Neural crest cell (in vitro differentiated cells): Measurements from ENCODE around the gene CBL. TPM values are rescaled to one million over a fixed set of nuclear protein-coding genes. Genes with fewer than 3 reads are reported as not detected.

Experiments
- DNase-seq: peaks from one replicate; pipeline ENCODE4 v3.0.0; 2021; ENCODE audit warnings: low read depth, mixed read lengths, low spot score
- H3K27ac Mint-ChIP-seq: one replicate; pipeline ENCODE4 v1.8.0; 2021; ENCODE audit warnings: mild to moderate bottlenecking, mixed read lengths; ENCODE audit not compliant: unreplicated experiment
- H3K27me3 Mint-ChIP-seq: 2 replicates; pipeline ENCODE4 v1.8.0; 2021; ENCODE audit warnings: low read depth, mild to moderate bottlenecking, mixed read lengths
- H3K36me3 Mint-ChIP-seq: 2 replicates; pipeline ENCODE4 v1.8.0; 2021; ENCODE audit warnings: low read depth, mild to moderate bottlenecking, mixed read lengths
- H3K4me1 Mint-ChIP-seq: 2 replicates; pipeline ENCODE4 v1.8.0; 2021; ENCODE audit warnings: mixed read lengths
- H3K4me3 Mint-ChIP-seq: one replicate; pipeline ENCODE4 v1.8.0; 2021; ENCODE audit warnings: mild to moderate bottlenecking, mixed read lengths
- H3K9me3 Mint-ChIP-seq: 2 replicates; pipeline ENCODE4 v1.8.0; 2021; ENCODE audit warnings: mixed read lengths
- CTCF ChIP-seq: fragments of 200-600 bp; sonication (generic); conservative IDR thresholded peaks from 2 replicates; pipeline ENCODE4 v1.5.0; 2021; ENCODE audit warnings: antibody characterized with exemption, mild to moderate bottlenecking
- total RNA-seq: library from RNA; stranded (reverse); gene quantifications from 2 replicates; pipeline ENCODE4 v1.2.1, GENCODE V29; 2021

The CBL gene
- total RNA-seq, 1 donor from 2014 or later: 43.5 TPM

GRCh38 chr11:119339589-119340334 is 133.6 kb downstream of the CBL start:
- Mint-ChIP-seq H3K27me3 (peaks cover 46% of the 10 kb centered on the region), H3K9me3 (no peaks in the 10 kb centered on the region), H3K4me1 (peaks cover 46% of the 10 kb centered on the region), H3K27ac (no peak overlapping the region), H3K36me3 (no peaks in the 10 kb centered on the region), H3K4me3 (peak overlapping the region; percentile 92)
- TF ChIP-seq CTCF: peak; percentile 93
- peak; percentile 78 for DNase-seq

DNA sequence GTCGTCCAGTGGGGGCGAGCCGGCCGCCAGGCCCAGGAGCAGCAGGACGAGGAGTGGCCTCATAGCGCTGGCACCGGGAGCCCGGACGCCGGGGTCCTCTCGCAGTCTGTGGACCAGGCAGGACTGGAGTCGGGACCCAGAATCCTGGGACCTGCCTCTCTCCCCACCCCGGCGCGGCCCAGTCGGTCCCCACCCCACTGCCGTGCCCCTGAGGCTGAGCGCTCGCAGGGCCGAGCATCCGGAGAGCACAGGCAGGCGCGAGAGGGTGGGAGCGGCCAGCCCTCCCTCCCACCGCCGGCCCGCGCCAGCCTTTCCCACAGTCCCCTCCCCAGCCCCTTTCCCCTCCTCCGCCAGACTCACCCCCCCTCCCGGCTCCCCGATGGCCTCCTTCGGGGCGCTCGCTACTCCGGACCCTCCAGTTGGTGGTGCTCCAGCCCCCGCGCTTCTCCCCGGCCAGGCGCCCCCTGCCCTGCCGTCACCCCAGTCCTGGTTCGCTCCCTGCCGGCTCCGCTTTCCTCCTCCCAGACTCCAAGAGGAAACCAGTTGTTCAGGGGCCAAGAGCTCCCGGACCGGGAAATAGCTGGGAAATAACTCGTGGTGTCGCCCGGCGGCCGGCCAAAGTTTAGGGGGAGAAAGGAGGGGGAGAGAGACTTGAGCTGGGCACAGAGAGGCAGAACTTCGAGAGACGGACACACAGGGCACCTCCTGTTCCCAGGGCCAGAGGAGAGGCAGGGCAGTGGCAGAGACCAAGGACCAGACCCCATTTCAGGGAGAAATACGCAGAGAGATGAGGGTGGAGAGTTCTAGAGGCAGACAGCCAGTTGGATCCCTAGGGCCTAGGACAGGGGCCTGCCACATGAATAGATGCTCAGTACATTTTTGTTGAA is 134.4 kb downstream of the CBL start, which contains the start of gene C1QTNF5:
TSS of gene C1QTNF5 (minus strand) at position 549 of the 887 bp plus-strand sequence. CDS start at position 63, 486 bp downstream.
- H3K27me3 Mint-ChIP-seq: peaks cover 50% of the 10 kb centered on the region
- H3K9me3 Mint-ChIP-seq: no peaks in the 10 kb centered on the region
- peaks cover 39% of the 10 kb centered on the region for H3K4me1 Mint-ChIP-seq
- TF ChIP-seq CTCF: no peak
- H3K36me3 Mint-ChIP-seq: no peaks in the 10 kb centered on the region
- H3K27ac Mint-ChIP-seq: no peak within 1 kb of the TSS
- peak within 1 kb of the TSS; percentile 54 for H3K4me3 Mint-ChIP-seq
- DNase-seq: no peak

GRCh38 chr11:119341222-119342022 is 135.3 kb downstream of the CBL start:
- H3K36me3 Mint-ChIP-seq: no peaks in the 10 kb centered on the region
- no peak overlapping the region for H3K27ac Mint-ChIP-seq
- DNase-seq: no peak
- H3K4me3 Mint-ChIP-seq: peak overlapping the region; percentile 54
- no peaks in the 10 kb centered on the region for H3K9me3 Mint-ChIP-seq
- H3K27me3 Mint-ChIP-seq: peaks cover 50% of the 10 kb centered on the region
- no peak for TF ChIP-seq CTCF
- H3K4me1 Mint-ChIP-seq: peaks cover 33% of the 10 kb centered on the region

DNA sequence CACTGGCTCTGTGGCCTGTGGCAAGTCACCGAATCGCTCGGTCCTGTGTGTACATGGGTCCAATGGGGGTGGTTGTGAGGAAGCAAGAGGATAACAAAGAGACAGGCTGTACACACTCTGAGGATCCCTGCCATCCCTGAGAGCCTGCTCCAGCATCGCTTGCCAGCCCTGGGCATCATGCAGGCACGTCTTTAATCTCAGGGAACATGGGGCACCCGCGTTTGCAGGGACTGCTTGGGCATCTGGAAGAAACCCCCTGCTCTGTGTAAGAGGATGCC is 135.8 kb downstream of the CBL start:
- DNase-seq: no peak
- no peak for TF ChIP-seq CTCF
- no peak overlapping the region for H3K27ac Mint-ChIP-seq
- H3K4me1 Mint-ChIP-seq: peaks cover 31% of the 10 kb centered on the region
- H3K27me3 Mint-ChIP-seq: peaks cover 55% of the 10 kb centered on the region
- H3K4me3 Mint-ChIP-seq: peak overlapping the region; percentile 34
- no peaks in the 10 kb centered on the region for H3K9me3 Mint-ChIP-seq
- H3K36me3 Mint-ChIP-seq: no peaks in the 10 kb centered on the region

DNA sequence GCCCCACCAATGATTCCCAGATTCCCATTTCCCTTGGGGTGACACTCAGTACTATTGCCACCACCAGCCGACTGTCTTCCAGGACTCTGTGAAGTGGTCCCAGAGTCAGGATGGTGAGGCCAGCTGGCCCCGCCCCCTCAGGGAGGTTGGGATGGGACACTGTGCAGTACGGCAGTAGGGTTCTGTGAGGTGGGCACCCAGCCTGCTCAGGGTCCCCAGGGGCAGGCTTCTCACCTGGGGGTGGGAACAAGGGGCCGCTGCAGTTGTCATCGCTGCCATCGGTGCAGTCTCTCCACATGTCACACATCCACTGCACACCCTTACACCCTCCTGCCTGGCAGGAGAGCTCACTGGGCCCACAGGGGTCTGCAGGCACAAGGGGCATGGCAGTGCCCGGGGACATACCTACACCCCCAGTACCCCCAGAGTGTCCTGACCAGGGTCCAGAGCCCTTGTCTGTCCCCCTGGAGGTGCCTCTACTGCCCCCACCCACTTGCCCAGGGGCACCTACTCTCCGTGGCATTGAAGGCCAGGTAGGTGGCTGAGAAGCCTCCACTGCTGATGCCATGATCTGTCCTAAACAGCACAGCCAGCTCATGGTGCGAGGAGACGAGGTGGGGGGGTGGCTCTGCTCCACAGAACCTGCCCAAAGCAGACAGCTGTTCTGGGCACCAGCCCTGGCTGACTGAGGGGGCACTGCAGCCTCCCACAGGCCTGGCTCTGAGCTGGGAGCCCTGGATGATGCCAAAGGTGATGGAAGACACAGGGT is 136.4 kb downstream of the CBL start:
- peaks cover 60% of the 10 kb centered on the region for H3K27me3 Mint-ChIP-seq
- no peak for TF ChIP-seq CTCF
- H3K4me1 Mint-ChIP-seq: peaks cover 25% of the 10 kb centered on the region
- no peaks in the 10 kb centered on the region for H3K36me3 Mint-ChIP-seq
- H3K4me3 Mint-ChIP-seq: no peak overlapping the region
- no peaks in the 10 kb centered on the region for H3K9me3 Mint-ChIP-seq
- H3K27ac Mint-ChIP-seq: no peak overlapping the region
- DNase-seq: no peak
